PC-9 (cell line): ENCODE measurements around the gene SARS1. TPM values are rescaled to one million over a fixed set of nuclear protein-coding genes. Genes with fewer than 3 reads are reported as not detected.

Experiments used
- BruUV-seq: library from RNA; stranded (reverse); fragments of 400-500 nt; replicated peaks from 2 replicates; lab custom pipeline; 2021; lab: Mats Ljungman, UMichigan
- CTCF ChIA-PET: fragments of 300-600 bp; sonication (Branson Sonifier 250); formaldehyde crosslinking; loops from one replicate; lab custom pipeline; 2022; ENCODE audit warnings: antibody characterized with exemption; lab: Charles Lee
- POLR2A ChIA-PET: fragments of 300-600 bp; sonication (Branson Sonifier 250); formaldehyde crosslinking; loops from one replicate; lab custom pipeline; 2022; ENCODE audit warnings: antibody characterized with exemption; ENCODE audit not compliant: unreplicated experiment; lab: Charles Lee
- DNase-seq, 2 experiments: peaks; one replicate each; pipeline versions ENCODE4 v3.0.0 to v3.0.0-alpha.2; 2015 to 2022; ENCODE audit warnings: mixed read lengths in 1 of 2
- H2AFZ ChIP-seq: fragments of 200-600 bp; sonication (generic); 2 replicates; pipeline ENCODE4 v1.8.1; 2017; ENCODE audit warnings: antibody characterized with exemption
- H3F3A ChIP-seq: fragments of 200-600 bp; sonication (generic); 2 replicates; pipeline ENCODE4 v1.8.1; 2017; ENCODE audit warnings: antibody characterized with exemption, mild to moderate bottlenecking, low read depth; ENCODE audit not compliant: insufficient read depth
- H3K27ac ChIP-seq: fragments of 200-600 bp; sonication (generic); 2 replicates; pipeline ENCODE4 v1.6.1; 2016; ENCODE audit warnings: mixed run types
- H3K27me3 ChIP-seq: fragments of 200-600 bp; sonication (generic); 2 replicates; pipeline ENCODE4 v1.6.1; 2016; ENCODE audit warnings: low read depth, mixed run types; ENCODE audit not compliant: insufficient read depth
- H3K36me3 ChIP-seq: fragments of 200-600 bp; sonication (generic); 2 replicates; pipeline ENCODE4 v1.6.1; 2016; ENCODE audit warnings: low read depth, mixed run types
- H3K4me1 ChIP-seq: fragments of 200-600 bp; sonication (generic); replicated peaks from 2 replicates; pipeline ENCODE4 v1.6.1; 2016; ENCODE audit warnings: mixed run types; ENCODE audit not compliant: insufficient read depth
- H3K4me2 ChIP-seq: fragments of 200-600 bp; sonication (generic); 2 replicates; pipeline ENCODE4 v1.6.1; 2017; ENCODE audit warnings: mixed run types
- H3K4me3 ChIP-seq: fragments of 200-600 bp; sonication (generic); 2 replicates; pipeline ENCODE4 v1.6.1; 2016; ENCODE audit warnings: mixed run types
- H3K79me2 ChIP-seq: fragments of 200-600 bp; sonication (generic); 2 replicates; pipeline ENCODE4 v1.6.1; 2017; ENCODE audit warnings: low read depth, mixed run types
- H3K9me2 ChIP-seq: fragments of 200-600 bp; sonication (generic); 2 replicates; pipeline ENCODE4 v1.8.1; 2017; ENCODE audit warnings: mild to moderate bottlenecking; ENCODE audit not compliant: insufficient read depth
- H3K9me3 ChIP-seq: fragments of 200-600 bp; sonication (generic); 2 replicates; pipeline ENCODE4 v1.8.1; 2016; ENCODE audit warnings: low read depth; ENCODE audit not compliant: insufficient read depth
- H4K20me1 ChIP-seq: fragments of 200-600 bp; sonication (generic); 2 replicates; pipeline ENCODE4 v1.8.1; 2017; ENCODE audit not compliant: insufficient read depth
- EZH2 ChIP-seq: fragments of 200-600 bp; sonication (generic); IDR thresholded peaks from 2 replicates; pipeline ENCODE4 v1.8.0; 2017; ENCODE audit warnings: antibody characterized with exemption, low read depth
- intact Hi-C: fragments of 100-400 bp; cut with micrococcal nuclease; formaldehyde crosslinking; loops from one replicate; pipeline ENCODE4 v1.10.0; 2022; ENCODE audit not compliant: unreplicated experiment
- total RNA-seq: library from RNA; stranded (reverse); gene quantifications from 2 replicates; pipeline ENCODE4 v1.2.3, GENCODE V29; 2021
- TF ChIP-seq, protein P1 (sequence below): fragments of 200-600 bp; sonication (generic); conservative IDR thresholded peaks from 2 replicates; pipeline ENCODE4 v1.6.1; 2017; ENCODE audit warnings: mixed run types, antibody characterized with exemption, mild to moderate bottlenecking, moderate library complexity

The SARS1 gene
- total RNA-seq, 1 experiment from 2014 or later = 206 TPM

DNA sequence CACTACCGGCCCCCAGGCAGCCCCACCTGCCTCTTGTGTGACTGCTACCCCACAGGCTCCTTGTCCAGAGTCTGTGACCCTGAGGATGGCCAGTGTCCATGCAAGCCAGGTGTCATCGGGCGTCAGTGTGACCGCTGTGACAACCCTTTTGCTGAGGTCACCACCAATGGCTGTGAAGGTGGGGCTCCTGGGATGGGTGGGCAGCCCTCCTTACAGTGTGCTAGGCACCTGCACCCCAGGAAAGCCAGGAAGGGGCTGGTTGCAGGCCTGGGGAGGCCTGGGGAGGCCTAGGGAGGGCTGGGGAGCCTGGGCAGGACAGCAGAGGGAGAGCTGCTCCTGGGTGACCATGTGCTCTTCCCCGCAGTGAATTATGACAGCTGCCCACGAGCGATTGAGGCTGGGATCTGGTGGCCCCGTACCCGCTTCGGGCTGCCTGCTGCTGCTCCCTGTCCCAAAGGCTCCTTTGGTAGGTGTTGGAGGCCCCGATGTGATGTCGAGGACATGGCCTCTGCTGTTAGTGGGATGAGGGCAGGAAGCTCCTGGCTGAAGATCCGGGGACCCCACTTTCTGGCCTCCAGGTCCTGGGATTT, 52.1 kb downstream of the SARS1 start:
- Histone ChIP-seq H3K4me3 (no peak overlapping the region), H3K4me1 (peaks cover 10% of the 10 kb centered on the region), H4K20me1 (no peaks in the 10 kb centered on the region), H3K4me2 (no peak overlapping the region), H3K36me3 (no peaks in the 10 kb centered on the region), H2AFZ (no peak overlapping the region), H3K9me3 (no peaks in the 10 kb centered on the region), H3K79me2 (no peaks in the 10 kb centered on the region), H3F3A (peaks cover 11% of the 10 kb centered on the region; the same call in 1 of the 2 replicates), H3K27ac (no peak overlapping the region), H3K9me2 (no peaks in the 10 kb centered on the region), H3K27me3 (no peaks in the 10 kb centered on the region)
- ChIA-PET CTCF (interaction anchor here (0.5 kb wide), 1 partner anchor 9 kb away, joined by 3 read pairs; no protein-coding TSS in a partner anchor), POLR2A (no interaction called here)
- intact Hi-C loops = loop anchor here (10.0 kb wide), 1 partner anchor 311 kb away; no protein-coding TSS in a partner anchor
- BruUV-seq = no TSS peak
- TF ChIP-seq EZH2 = no peak
- TF ChIP-seq, protein P1, sequence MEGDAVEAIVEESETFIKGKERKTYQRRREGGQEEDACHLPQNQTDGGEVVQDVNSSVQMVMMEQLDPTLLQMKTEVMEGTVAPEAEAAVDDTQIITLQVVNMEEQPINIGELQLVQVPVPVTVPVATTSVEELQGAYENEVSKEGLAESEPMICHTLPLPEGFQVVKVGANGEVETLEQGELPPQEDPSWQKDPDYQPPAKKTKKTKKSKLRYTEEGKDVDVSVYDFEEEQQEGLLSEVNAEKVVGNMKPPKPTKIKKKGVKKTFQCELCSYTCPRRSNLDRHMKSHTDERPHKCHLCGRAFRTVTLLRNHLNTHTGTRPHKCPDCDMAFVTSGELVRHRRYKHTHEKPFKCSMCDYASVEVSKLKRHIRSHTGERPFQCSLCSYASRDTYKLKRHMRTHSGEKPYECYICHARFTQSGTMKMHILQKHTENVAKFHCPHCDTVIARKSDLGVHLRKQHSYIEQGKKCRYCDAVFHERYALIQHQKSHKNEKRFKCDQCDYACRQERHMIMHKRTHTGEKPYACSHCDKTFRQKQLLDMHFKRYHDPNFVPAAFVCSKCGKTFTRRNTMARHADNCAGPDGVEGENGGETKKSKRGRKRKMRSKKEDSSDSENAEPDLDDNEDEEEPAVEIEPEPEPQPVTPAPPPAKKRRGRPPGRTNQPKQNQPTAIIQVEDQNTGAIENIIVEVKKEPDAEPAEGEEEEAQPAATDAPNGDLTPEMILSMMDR = no peak
- DNase-seq = no peak

DNA sequence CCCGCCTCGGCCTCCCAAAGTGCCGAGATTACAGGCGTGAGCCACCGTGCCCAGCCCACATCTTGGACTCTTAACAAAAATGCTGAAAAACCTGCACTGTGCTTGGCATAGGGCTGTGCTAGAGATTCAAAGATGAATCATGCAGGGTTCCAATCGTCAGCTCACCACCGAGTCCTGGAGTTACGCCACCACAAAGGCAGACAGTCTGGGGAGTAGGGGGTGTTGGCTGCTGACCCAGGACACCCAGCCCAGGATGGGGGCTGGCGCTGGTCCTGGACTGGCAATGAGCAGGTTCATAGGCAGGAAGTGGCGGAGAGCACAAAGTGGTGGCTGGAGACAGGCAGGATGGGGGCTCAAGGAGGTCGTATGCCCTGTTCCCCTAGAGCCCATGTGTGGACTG, 53.2 kb downstream of the SARS1 start:
- Histone ChIP-seq H3K9me2 (no peaks in the 10 kb centered on the region), H3K36me3 (no peaks in the 10 kb centered on the region), H3K4me3 (no peak overlapping the region), H3K4me2 (0 out of 2 replicates have a peak overlapping the region, but pooled peaks have one; percentile 13), H2AFZ (no peak overlapping the region), H3K4me1 (peaks cover 10% of the 10 kb centered on the region), H3F3A (peaks cover 11% of the 10 kb centered on the region; the same call in 1 of the 2 replicates), H3K79me2 (no peaks in the 10 kb centered on the region), H3K9me3 (no peaks in the 10 kb centered on the region), H3K27me3 (no peaks in the 10 kb centered on the region), H4K20me1 (no peaks in the 10 kb centered on the region), H3K27ac (peak overlapping the region; percentile 29; the same call in 1 of the 2 replicates)
- BruUV-seq = no TSS peak
- ChIA-PET CTCF (no interaction called here), POLR2A (no interaction called here)
- TF ChIP-seq, protein P1 = no peak
- no peak for TF ChIP-seq EZH2
- DNase-seq = peak; percentile 32 to 85
- intact Hi-C loops = loop anchor here (10.0 kb wide), 1 partner anchor 312 kb away; no protein-coding TSS in a partner anchor

DNA sequence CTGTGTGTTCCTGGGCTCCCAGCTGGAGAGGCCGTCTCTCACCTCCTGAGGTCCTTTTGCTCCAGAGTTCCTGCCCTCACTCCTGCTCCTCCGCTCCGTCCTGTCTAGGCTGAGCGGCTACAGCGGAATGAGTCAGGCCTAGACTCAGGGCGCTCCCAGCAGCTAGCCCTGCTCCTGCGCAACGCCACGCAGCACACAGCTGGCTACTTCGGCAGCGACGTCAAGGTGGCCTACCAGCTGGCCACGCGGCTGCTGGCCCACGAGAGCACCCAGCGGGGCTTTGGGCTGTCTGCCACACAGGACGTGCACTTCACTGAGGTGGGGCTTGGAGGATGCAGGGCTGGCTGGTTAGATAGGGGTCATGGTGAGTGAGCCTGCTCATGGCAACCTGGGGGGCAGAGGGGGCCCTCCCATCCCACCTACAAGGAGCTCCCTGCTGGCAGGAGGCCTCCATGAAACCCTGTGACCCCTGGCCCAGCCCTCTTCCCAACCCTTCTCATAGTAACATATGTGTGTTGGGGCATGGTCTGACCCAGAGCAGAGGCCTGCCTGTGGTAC, 54.1 kb downstream of the SARS1 start:
- CTCF ChIA-PET = no interaction called here
- BruUV-seq = no TSS peak

More for the DNA sequence above, 54.1 kb downstream of the SARS1 start:
- Histone ChIP-seq H3K4me1 (peaks cover 15% of the 10 kb centered on the region), H4K20me1 (no peaks in the 10 kb centered on the region), H3K27me3 (no peaks in the 10 kb centered on the region), H3K36me3 (no peaks in the 10 kb centered on the region), H3K9me3 (no peaks in the 10 kb centered on the region), H3K79me2 (no peaks in the 10 kb centered on the region), H3F3A (peaks cover 11% of the 10 kb centered on the region; the same call in 1 of the 2 replicates), H3K9me2 (no peaks in the 10 kb centered on the region), H3K4me3 (no peak overlapping the region), H3K27ac (no peak overlapping the region), H2AFZ (no peak overlapping the region), H3K4me2 (no peak overlapping the region)
- TF ChIP-seq EZH2 = no peak
- TF ChIP-seq, protein P1 = no peak
- no peak for DNase-seq
- POLR2A ChIA-PET = no interaction called here
- intact Hi-C loops = loop anchor here (10.0 kb wide), 1 partner anchor 313 kb away; no protein-coding TSS in a partner anchor
